Spleen (tissue), 13 donors: ENCODE measurements around the gene MESD. TPM values are rescaled to one million over a fixed set of nuclear protein-coding genes. Genes with fewer than 3 reads are reported as not detected.

Source experiments
- DNase-seq: peaks from one replicate; pipeline ENCODE4 v3.0.0-alpha.2; 2020
- H3K27ac ChIP-seq, 8 donors: fragments of 200-600 bp; sonication (generic) in 7 of 8; 1 replicate in 4 of 8; 2 replicates in 4 of 8; pipeline versions ENCODE4 v1.5.0 to v1.8.0; 2016 to 2021; ENCODE audit warnings: inconsistent platforms in 4 of 8, mild to moderate bottlenecking in 4 of 8, moderate library complexity in 1 of 8
- H3K27me3 ChIP-seq, 7 donors: fragments of 200-600 bp; sonication (generic) in 6 of 7; replicated peaks in 1 of 7; 1 replicate in 4 of 7; 2 replicates in 3 of 7; pipeline versions ENCODE4 v1.5.0 to v1.8.0; 2016 to 2021; ENCODE audit warnings: inconsistent platforms in 3 of 7, mild to moderate bottlenecking in 1 of 7
- H3K36me3 ChIP-seq, 6 donors: fragments of 200-600 bp; sonication (generic) in 5 of 6; 1 replicate in 4 of 6; 2 replicates in 2 of 6; pipeline versions ENCODE4 v1.5.0 to v1.8.0; 2016 to 2021; ENCODE audit warnings: inconsistent platforms in 2 of 6
- H3K4me1 ChIP-seq, 6 donors: fragments of 200-600 bp; sonication (generic) in 5 of 6; 1 replicate in 3 of 6; 2 replicates in 3 of 6; pipeline versions ENCODE4 v1.5.0 to v1.8.0; 2016 to 2021; ENCODE audit warnings: inconsistent platforms in 3 of 6
- H3K4me3 ChIP-seq, 8 donors: fragments of 200-600 bp; sonication (generic) in 7 of 8; 1 replicate in 4 of 8; 2 replicates in 4 of 8; pipeline versions ENCODE4 v1.5.0 to v1.8.0; 2016 to 2021; ENCODE audit warnings: inconsistent platforms in 4 of 8, mild to moderate bottlenecking in 4 of 8, moderate library complexity in 2 of 8
- H3K9me3 ChIP-seq, 8 donors: fragments of 200-600 bp; sonication (generic) in 7 of 8; 1 replicate in 4 of 8; 2 replicates in 4 of 8; pipeline versions ENCODE4 v1.5.0 to v1.8.0; 2016 to 2021; ENCODE audit warnings: inconsistent platforms in 4 of 8
- POLR2A ChIP-seq, 3 donors: fragments of 450-650 bp; IDR thresholded peaks; one replicate each; pipeline ENCODE4 v1.5.1; 2017; ENCODE audit warnings: antibody characterized with exemption in 3 of 3, mild to moderate bottlenecking in 1 of 3
- POLR2AphosphoS5 ChIP-seq, 3 donors: sonication (generic); formaldehyde crosslinking; IDR thresholded peaks; one replicate each; pipeline ENCODE4 v1.5.1; 2017; ENCODE audit warnings: antibody characterized with exemption in 3 of 3
- WGBS, 5 donors: extraction: QIAGEN DNeasy Blood & Tissue Kit in 3 of 5; methylation state at CpG; one replicate each; pipeline versions ENCODE4 v1.1.5 to v1.1.7; 2013 to 2018; 5-methylcytosine and 5-hydroxymethylcytosine counted together
- intact Hi-C: fragments of 100-400 bp; cut with DNase I; formaldehyde crosslinking; loops from one replicate; pipeline ENCODE4 v1.15.0; 2023; ENCODE audit warnings: low total_unique reads
- long read RNA-seq, 2 donors: transcript quantifications; one replicate each; lab custom pipeline, GENCODE V29; 2026
- polyA plus RNA-seq, 3 donors: library from polyadenylated mRNA; stranded (reverse); fragments of 200-250 nt; gene quantifications; one replicate each; pipeline ENCODE4 v1.2.1, GENCODE V29; 2013
- total RNA-seq, 7 donors: library from RNA; depleted of rRNA in 3 of 7; stranded (reverse); fragments of >200 nt in 3 of 7; fragmentation: NEBNext Ultra II Directional in 4 of 7; extraction: Animal tissue kit (Norgen Biotek cat#: 25700) in 4 of 7; gene quantifications; one replicate each; pipeline versions ENCODE4 v1.1.0 to v1.2.1, GENCODE V29; 2016 to 2021
- TF ChIP-seq, protein P1 (sequence below), 11 experiments: fragments of 200-600 bp in 7 of 11; fragments of 450-650 bp in 4 of 11; sonication (generic) in 4 of 11; IDR thresholded peaks in 8 of 11; conservative IDR thresholded peaks in 3 of 11; 1 replicate in 7 of 11; 2 replicates in 4 of 11; pipeline versions ENCODE4 v1.4.0 to v1.8.0; 2016 to 2021; ENCODE audit warnings: antibody characterized with exemption in 11 of 11, inconsistent platforms in 4 of 11, mild to moderate bottlenecking in 1 of 11
- donor health status: healthy with polysubstance abuse.
- donor health status: DM: no; HTN: no; CAD: no; lungs with moderate emphysema.
- donor health status: DM: no; HTN: no; CAD: no.
- donor health status: Bipolar disorder and iron deficiency.
- donor health status: healthy.
- donor health status: DM: no; HTN: no; CAD: no.
- donor health status: DM: yes; HTN: yes; CAD: no.

MESD gene
- 10 to 100 TPM; 25.4 to 39.8 (median 29.1) TPM for total RNA-seq
- 10 to 100 TPM in 2 of 3 donors, 1 to 10 TPM in 1; 8.5 to 13.1 (median 10.3) TPM for polyA plus RNA-seq
- long read RNA-seq, donor 1, full-length matches to known transcripts, result 31 of 36 reads
- long read RNA-seq, donor 1, partial matches to known transcripts, result 5 of 36 reads
- long read RNA-seq, donor 1, other reads (novel, unspliced or antisense), result 0 of 36 reads
- long read RNA-seq, donor 2, full-length matches to known transcripts, result 19 of 19 reads
- long read RNA-seq, donor 2, partial matches to known transcripts, result 0 of 19 reads
- long read RNA-seq, donor 2, other reads (novel, unspliced or antisense), result 0 of 19 reads

DNA sequence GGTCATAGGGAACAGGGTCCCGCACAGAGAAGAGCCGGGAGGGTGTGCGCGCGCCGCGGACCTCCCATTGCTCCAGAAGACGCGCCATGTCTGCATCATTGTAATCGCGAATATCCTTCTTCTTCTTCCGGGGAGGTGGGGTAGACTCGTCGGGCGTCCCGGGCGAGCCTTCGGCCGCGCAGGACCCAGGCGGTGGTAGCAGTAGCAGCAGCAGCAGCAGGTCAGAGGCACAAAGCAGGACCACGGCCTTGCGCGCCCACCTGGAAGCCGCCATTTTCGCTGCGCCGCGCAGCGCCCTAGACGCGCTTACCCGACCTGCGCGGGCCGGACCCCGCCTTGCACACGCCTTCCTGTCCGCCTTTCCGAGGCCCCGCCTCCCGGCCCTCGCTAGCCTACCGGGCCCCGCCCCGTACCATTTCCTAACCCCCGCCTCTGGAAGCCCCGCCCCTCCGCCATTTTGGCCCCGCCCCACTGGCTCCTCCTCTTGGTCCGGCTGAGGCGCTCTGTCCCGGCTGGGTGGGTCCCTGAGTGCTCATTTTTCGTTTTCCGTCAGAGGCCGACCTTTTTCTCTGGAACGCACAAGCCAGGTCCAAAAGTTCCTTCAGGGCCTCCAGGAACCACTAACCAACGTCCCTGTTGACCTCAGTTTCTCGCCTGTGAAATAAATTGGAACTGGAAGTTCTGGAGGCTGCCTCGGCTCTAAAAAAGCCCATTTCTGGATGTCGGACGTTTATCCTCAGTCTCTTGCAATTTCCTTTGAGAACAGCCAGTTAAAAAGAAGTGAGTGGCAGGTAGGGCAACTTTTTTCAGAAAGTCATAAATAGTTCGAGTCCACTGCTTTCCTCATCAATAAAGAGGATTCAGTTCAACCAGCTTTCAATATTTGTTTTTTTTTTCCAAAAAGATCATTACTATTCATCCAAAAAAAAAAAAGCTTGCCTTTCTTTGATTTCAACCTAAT lies at the start of gene MESD:
Gene MESD (minus strand): TSS at position 302 of the 961 bp plus-strand sequence. CDS start 28 bp downstream, at position 274.
- Histone ChIP-seq H3K27ac (peak within 1 kb of the TSS; percentile 85 to 96 (median 92)), H3K4me1 (peaks cover 29 to 69% (median 59%) of the 10 kb centered on the region in 6 donors), H3K4me3 (peak within 1 kb of the TSS; percentile 74 to 93 (median 89)), H3K9me3 (no peaks in the 10 kb centered on the region), H3K36me3 (peaks cover 0 to 3% (median 0%) of the 10 kb centered on the region in 6 donors), H3K27me3 (no peaks in the 10 kb centered on the region)
- TF ChIP-seq POLR2AphosphoS5 (IDR thresholded peaks at IDR 0.05) (peak; percentile 95 to 98 (median 97)), POLR2A (IDR thresholded peaks at IDR 0.05) (peak in 2 of 3 donors; percentile 20 to 68)
- TF ChIP-seq, protein P1, sequence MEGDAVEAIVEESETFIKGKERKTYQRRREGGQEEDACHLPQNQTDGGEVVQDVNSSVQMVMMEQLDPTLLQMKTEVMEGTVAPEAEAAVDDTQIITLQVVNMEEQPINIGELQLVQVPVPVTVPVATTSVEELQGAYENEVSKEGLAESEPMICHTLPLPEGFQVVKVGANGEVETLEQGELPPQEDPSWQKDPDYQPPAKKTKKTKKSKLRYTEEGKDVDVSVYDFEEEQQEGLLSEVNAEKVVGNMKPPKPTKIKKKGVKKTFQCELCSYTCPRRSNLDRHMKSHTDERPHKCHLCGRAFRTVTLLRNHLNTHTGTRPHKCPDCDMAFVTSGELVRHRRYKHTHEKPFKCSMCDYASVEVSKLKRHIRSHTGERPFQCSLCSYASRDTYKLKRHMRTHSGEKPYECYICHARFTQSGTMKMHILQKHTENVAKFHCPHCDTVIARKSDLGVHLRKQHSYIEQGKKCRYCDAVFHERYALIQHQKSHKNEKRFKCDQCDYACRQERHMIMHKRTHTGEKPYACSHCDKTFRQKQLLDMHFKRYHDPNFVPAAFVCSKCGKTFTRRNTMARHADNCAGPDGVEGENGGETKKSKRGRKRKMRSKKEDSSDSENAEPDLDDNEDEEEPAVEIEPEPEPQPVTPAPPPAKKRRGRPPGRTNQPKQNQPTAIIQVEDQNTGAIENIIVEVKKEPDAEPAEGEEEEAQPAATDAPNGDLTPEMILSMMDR (IDR thresholded peaks at IDR 0.05 in 8 of 11, conservative IDR thresholded peaks at IDR 0.05 in 3 of 11), result peak in 1 of 11 experiments; percentile 43
- DNase-seq, result peak; percentile 99
- WGBS, 5 donors, result 0 to 1% (median 1%) methylated on average over 47 to 63 of the region's 63 CpGs
- intact Hi-C loops, result loop anchor here (10.0 kb wide), 1 partner anchor 115 kb away; no protein-coding TSS in a partner anchor

DNA sequence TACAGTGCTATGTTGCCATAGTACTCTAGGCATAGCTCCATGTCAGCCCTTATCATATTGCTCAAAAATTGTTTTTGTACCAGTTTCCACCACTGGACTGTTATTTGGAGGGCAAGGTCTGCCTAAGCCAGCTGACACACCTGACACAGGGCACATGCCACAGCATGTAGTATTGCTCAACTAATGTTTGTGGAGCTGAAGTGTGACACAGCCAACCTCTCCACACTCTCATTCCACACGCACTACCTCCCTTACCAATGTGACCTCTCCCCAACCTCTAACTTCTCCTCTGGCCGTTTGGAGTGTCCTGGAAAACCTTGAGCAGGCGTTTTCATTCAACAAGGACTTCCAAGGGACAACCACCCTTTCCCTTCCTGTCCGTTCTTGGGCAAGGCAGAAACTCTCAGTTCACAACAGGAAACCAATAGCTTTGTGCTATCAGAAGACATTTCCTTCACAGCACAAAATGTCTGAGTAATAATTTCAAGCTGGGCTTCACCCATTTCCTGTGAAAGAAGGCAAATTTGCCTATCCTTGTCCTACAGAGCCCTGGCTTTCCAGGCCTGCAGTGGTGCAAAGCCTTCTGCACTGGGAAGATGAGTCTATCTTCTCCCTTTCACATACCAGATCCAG lies 49.5 kb upstream of the MESD start:
- H3K4me3 ChIP-seq, result no peak overlapping the region
- peaks cover 2 to 34% (median 11%) of the 10 kb centered on the region in 6 donors for H3K4me1 ChIP-seq
- DNase-seq, result no peak
- intact Hi-C loops, result no loop called here
- no peaks in the 10 kb centered on the region for H3K27me3 ChIP-seq
- TF ChIP-seq, protein P1 (IDR thresholded peaks at IDR 0.05 in 8 of 11, conservative IDR thresholded peaks at IDR 0.05 in 3 of 11), result no peak
- TF ChIP-seq POLR2AphosphoS5 (IDR thresholded peaks at IDR 0.05) (peak in 1 of 3 donors; percentile 46), POLR2A (IDR thresholded peaks at IDR 0.05) (no peak)
- H3K27ac ChIP-seq, result peak overlapping the region in 6 of 8 donors; percentile 2 to 69 (median 60)
- WGBS, 5 donors, result 18 to 35% (median 29%) methylated on average over 4 of the region's 4 CpGs
- no peaks in the 10 kb centered on the region for H3K36me3 ChIP-seq
- H3K9me3 ChIP-seq, result no peaks in the 10 kb centered on the region

DNA sequence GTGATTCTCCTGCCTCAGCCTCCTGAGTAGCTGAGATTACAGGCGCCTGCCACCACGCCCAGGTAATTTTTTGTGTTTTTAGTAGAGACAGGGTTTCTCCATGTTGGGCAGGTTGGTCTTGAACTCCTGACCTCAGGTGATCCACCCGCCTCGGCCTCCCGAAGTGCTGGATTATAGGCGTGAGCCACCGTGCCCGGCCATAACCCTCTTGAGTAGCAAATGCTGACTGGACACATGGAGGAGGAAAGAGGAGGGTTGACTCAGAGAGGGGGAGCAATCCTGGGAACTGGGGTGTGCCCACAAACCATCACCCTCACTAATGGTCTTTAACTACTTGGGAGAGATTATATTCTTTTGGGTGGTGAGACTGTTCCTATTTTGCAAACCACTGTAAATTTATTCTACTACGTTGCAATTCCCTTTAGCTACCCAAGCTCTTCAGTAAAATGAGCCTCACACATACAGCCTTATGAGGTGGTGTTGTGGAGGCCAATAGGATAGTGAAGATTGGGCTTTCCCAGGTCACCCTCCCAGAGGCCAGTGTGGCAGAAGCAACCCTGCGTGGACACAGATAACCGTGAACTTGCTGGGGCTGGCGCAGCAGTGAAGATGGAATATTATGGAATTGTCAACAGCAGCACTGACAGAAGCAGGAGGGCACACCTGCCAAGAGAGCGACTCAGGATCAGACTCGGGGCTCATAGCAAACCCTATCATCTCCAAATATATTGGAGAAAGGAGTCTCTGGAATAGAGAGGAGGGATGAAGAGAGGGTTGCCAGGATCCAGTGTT lies 48.5 kb upstream of the MESD start:
- no peak for TF ChIP-seq POLR2A (IDR thresholded peaks at IDR 0.05)
- TF ChIP-seq, protein P1 (IDR thresholded peaks at IDR 0.05 in 8 of 11, conservative IDR thresholded peaks at IDR 0.05 in 3 of 11), result no peak
- TF ChIP-seq POLR2AphosphoS5 (IDR thresholded peaks at IDR 0.05), result no peak
- WGBS, 5 donors, result 86 to 94% (median 91%) methylated on average over 12 to 14 of the region's 14 CpGs
- intact Hi-C loops, result no loop called here

More for the DNA sequence above, 48.5 kb upstream of the MESD start:
- no peak overlapping the region for H3K4me3 ChIP-seq
- peak overlapping the region in 5 of 8 donors; percentile 46 to 69 (median 60) for H3K27ac ChIP-seq
- H3K36me3 ChIP-seq, result no peaks in the 10 kb centered on the region
- no peak for DNase-seq
- no peaks in the 10 kb centered on the region for H3K9me3 ChIP-seq
- H3K27me3 ChIP-seq, result no peaks in the 10 kb centered on the region
- H3K4me1 ChIP-seq, result peaks cover 2 to 39% (median 13%) of the 10 kb centered on the region in 6 donors
